Measurements from ENCODE around the gene LUZP1. TPM values are rescaled to one million over a fixed set of nuclear protein-coding genes. Genes with fewer than 3 reads are reported as not detected.

The LUZP1 gene
- total and polyA plus RNA-seq, 2 donors (not counting 3 experiments of a cell fraction or from before 2014, with no cell fraction given) = 26.3 to 82.4 TPM

- Histone ChIP-seq H3K9me3 (replicated peaks; ENCODE audit: control insufficient read depth, insufficient read depth, low read length) (no peaks in the 10 kb centered on the region), H3K4me3 (replicated peaks in 1 of 3; ENCODE audit: insufficient read depth in 1 of 3, low read depth in 1 of 3, low read length in 3 of 3) (no peak overlapping the region), H3K4me2 (ENCODE audit: insufficient read depth, low read length) (peak overlapping the region; percentile 72), H3K4me1 (ENCODE audit: control insufficient read depth, extremely low read depth, insufficient read depth, low read length) (peaks cover 67% of the 10 kb centered on the region), H3K79me2 (ENCODE audit: control insufficient read depth, insufficient read depth, low read length) (peaks cover 96% of the 10 kb centered on the region), H3K9ac (replicated peaks; ENCODE audit: extremely low read depth, insufficient read depth, low read length) (peak overlapping the region; percentile 39), H3K9me1 (replicated peaks; ENCODE audit: control insufficient read depth, extremely low read depth, insufficient read depth, low read length) (no peaks in the 10 kb centered on the region), H4K20me1 (replicated peaks; ENCODE audit: control insufficient read depth, extremely low read depth, insufficient read depth, low read length) (peaks cover 20% of the 10 kb centered on the region), H3K36me3 (ENCODE audit: control insufficient read depth in 2 of 2, extremely low read depth in 1 of 2, insufficient read depth in 2 of 2, low read length in 2 of 2) (no peaks in the 10 kb centered on the region), H3K27ac (ENCODE audit: insufficient read depth, low read depth, low read length) (peak overlapping the region; percentile 76), H3K27me3 (ENCODE audit: control insufficient read depth in 2 of 2, insufficient read depth in 2 of 2, low read length in 2 of 2) (no peaks in the 10 kb centered on the region), H2AFZ (ENCODE audit: low read depth, low read length) (no peak overlapping the region)
- no TSS peak for BruUV-seq (replicated peaks)
- no peak for TF ChIP-seq MYC (IDR thresholded peaks at IDR 0.05; ENCODE audit: low read depth, low read length)
- TF ChIP-seq FOS (IDR thresholded peaks at IDR 0.05; ENCODE audit: borderline replicate concordance, insufficient read depth, low read length) = peak; percentile 64
- TF ChIP-seq JUN (IDR thresholded peaks at IDR 0.05; ENCODE audit: borderline replicate concordance, insufficient read depth, insufficient read length, low read depth) = peak; percentile 42
- no peak for TF ChIP-seq EZH2 (IDR thresholded peaks at IDR 0.05; ENCODE audit: borderline replicate concordance, low read depth, low read length, severe bottlenecking)
- TF ChIP-seq GATA2 (IDR thresholded peaks at IDR 0.05; ENCODE audit: insufficient read depth, insufficient read length, low read depth, low read length) = peak; percentile 77
- TF ChIP-seq POLR2A (IDR thresholded peaks at IDR 0.05; ENCODE audit: low read depth, low read length) = peak; percentile 40
- no peak for TF ChIP-seq CTCF (IDR thresholded peaks at IDR 0.05; ENCODE audit: extremely low read depth in 1 of 2, insufficient read depth in 1 of 2, low read depth in 1 of 2, low read length in 2 of 2)
- TF ChIP-seq MAX (IDR thresholded peaks at IDR 0.05; ENCODE audit: insufficient read depth, insufficient read length) = no peak
- ChIA-PET CTCF (interaction anchor here (1.6 to 4.9 kb wide), 3 partner anchors 10 to 54 kb away, joined by 5 to 28 read pairs (median 12); no protein-coding TSS in a partner anchor), POLR2A (interaction anchor here (1.6 kb wide), 1 partner anchor 34 kb away, joined by 4 read pairs; no protein-coding TSS in a partner anchor)
- intact Hi-C loops (cut with micrococcal nuclease) = loop anchor here (1.0 kb wide), 1 partner anchor 27 kb away; no protein-coding TSS in a partner anchor
- peak; percentile 78 for DNase-seq (ENCODE audit: low read depth, low spot score)
- dilution Hi-C loops (cut with MboI; ENCODE audit: extremely low pct_ligation_motif_present, low sequenced_read_pairs) = no loop called here
- peak; percentile 73 for FAIRE-seq
These were observed 38.8 kb downstream of the LUZP1 start for GRCh38 chr1:23129846-23130245.
